ENCODE data around the gene SPO11.

DNA sequence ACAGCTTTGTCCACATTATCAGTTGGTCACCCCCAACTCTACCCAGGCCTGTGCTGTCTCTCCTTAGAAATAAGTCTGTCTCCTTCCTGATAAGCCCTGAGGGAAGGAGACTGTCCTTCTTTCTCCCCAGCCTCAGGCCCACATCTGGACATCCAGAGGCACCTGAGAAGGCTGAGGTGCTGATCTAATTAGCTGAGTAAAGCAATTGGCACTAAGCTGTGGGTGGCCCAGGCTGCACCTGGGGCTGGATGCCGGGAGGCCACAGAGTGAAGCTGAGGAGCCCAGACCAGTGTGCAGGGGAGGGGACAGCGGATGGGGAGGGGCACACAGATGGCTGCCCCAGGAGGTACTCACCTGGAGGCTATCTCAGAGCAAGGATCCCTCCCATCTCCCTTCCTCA, 37.0 kb upstream of the SPO11 start:
- TF ChIP-seq, protein P1, sequence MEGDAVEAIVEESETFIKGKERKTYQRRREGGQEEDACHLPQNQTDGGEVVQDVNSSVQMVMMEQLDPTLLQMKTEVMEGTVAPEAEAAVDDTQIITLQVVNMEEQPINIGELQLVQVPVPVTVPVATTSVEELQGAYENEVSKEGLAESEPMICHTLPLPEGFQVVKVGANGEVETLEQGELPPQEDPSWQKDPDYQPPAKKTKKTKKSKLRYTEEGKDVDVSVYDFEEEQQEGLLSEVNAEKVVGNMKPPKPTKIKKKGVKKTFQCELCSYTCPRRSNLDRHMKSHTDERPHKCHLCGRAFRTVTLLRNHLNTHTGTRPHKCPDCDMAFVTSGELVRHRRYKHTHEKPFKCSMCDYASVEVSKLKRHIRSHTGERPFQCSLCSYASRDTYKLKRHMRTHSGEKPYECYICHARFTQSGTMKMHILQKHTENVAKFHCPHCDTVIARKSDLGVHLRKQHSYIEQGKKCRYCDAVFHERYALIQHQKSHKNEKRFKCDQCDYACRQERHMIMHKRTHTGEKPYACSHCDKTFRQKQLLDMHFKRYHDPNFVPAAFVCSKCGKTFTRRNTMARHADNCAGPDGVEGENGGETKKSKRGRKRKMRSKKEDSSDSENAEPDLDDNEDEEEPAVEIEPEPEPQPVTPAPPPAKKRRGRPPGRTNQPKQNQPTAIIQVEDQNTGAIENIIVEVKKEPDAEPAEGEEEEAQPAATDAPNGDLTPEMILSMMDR (IDR thresholded peaks at IDR 0.05) = no peak
- TF ChIP-seq POLR2A (IDR thresholded peaks at IDR 0.05) = no peak

Data from testis (tissue), 2 donors.